DOHH2 (cell line): ENCODE data around the gene LRRC23.
"Not testable (repeated sequence)": the region's sequence is repeated elsewhere in the genome, so short reads cannot be mapped to it uniquely, and the experiment has no call there.

Experiments
- CTCF ChIP-seq: fragments of 200-600 bp; sonication (generic); IDR thresholded peaks from one replicate; pipeline ENCODE4 v1.5.1; 2014; ENCODE audit warnings: antibody characterized with exemption, mild to moderate bottlenecking, low read depth, low read length; ENCODE audit not compliant: poor library complexity, severe bottlenecking
- EZH2phosphoT487 ChIP-seq: fragments of 200-600 bp; sonication (generic); IDR thresholded peaks from 2 replicates; pipeline ENCODE4 v1.6.1; 2017; ENCODE audit warnings: borderline replicate concordance, mild to moderate bottlenecking, antibody characterized with exemption, low read length, moderate library complexity, mixed read lengths

GRCh38 chr12:6889775-6890573, 14.6 kb upstream of the LRRC23 start:
- TF ChIP-seq CTCF, EZH2phosphoT487: not testable (repeated sequence)
